ENCODE measurements around the gene SLCO4C1.

The SLCO4C1 gene

DNA sequence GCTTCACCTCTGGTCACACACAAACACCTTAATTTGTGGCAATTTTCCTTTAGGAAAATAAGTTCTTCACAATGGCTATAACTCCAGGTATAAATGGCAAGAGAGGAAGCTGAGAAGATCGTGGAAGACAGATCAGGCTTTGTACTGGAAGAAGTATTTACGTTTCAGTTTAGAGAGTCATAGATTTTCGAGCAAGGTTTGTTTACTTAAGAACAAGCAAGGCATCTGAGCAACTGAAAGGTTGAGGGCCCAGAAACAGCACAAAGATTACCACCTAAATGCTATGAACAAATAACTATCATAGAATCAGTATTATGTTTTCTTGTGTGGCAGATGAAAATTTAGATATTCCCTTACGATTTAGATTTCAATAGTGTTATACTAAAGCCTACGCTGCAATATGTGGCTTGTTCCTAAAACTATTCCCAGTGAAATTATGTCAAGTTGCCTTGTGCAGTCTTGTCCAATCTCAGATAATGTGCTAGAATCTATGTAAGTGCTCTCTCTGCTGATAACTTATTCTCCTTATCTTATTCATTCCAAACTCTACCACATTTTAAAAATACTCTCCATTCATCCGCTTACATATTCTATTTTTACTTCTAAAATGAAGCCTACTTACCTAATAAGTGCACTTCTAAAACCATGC is 6.7 kb downstream of the SLCO4C1 start:
- Histone ChIP-seq H3K9me3 (ENCODE audit: insufficient read depth, low read length) (no peaks in the 10 kb centered on the region), H3K27me3 (ENCODE audit: insufficient read depth, insufficient read length) (no peaks in the 10 kb centered on the region), H3K36me3 (ENCODE audit: insufficient read depth, insufficient read length, low read length) (no peaks in the 10 kb centered on the region), H3K4me3 (ENCODE audit: insufficient read length, low read depth) (no peak overlapping the region), H3K9ac (ENCODE audit: insufficient read length, low read depth) (no peak overlapping the region), H3K4me1 (ENCODE audit: insufficient read depth, insufficient read length) (no peaks in the 10 kb centered on the region)
- DNase-seq (ENCODE audit: low read depth, low spot score): no peak
- TF ChIP-seq YY1 (IDR thresholded peaks at IDR 0.05; ENCODE audit: insufficient read depth, insufficient read length) (no peak), ZNF274 (IDR thresholded peaks at IDR 0.05; ENCODE audit: low read depth, low read length) (no peak)

DNA sequence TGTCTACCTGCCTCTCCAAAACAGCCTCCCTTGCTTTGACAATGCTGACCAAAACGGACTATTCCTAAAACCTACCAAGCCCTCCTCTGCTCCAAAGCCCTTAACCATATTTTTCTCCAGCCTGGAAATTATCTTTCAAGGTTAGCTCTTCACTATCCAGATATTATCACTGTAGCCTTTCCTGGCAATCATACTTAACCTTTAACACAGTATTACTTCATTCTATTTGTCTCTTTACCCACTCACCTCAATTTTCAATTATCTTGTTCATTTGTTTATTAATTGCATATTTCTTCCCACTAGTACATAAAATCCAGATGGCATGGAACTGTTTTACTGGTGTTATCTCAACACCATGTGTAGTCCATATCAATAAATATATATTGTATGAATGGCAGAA is 7.5 kb downstream of the SLCO4C1 start:
- Histone ChIP-seq H3K9me3 (ENCODE audit: insufficient read depth, low read length) (no peaks in the 10 kb centered on the region), H3K27me3 (ENCODE audit: insufficient read depth, insufficient read length) (no peaks in the 10 kb centered on the region), H3K9ac (ENCODE audit: insufficient read length, low read depth) (no peak overlapping the region), H3K36me3 (ENCODE audit: insufficient read depth, insufficient read length, low read length) (no peaks in the 10 kb centered on the region), H3K4me3 (ENCODE audit: insufficient read length, low read depth) (no peak overlapping the region), H3K4me1 (ENCODE audit: insufficient read depth, insufficient read length) (no peaks in the 10 kb centered on the region)
- DNase-seq (ENCODE audit: low read depth, low spot score): no peak
- TF ChIP-seq SUZ12 (IDR thresholded peaks at IDR 0.05; ENCODE audit: extremely low read depth, insufficient read depth, insufficient read length): no peak
- no peak for TF ChIP-seq ZNF274 (IDR thresholded peaks at IDR 0.05; ENCODE audit: low read depth, low read length)
- TF ChIP-seq YY1 (IDR thresholded peaks at IDR 0.05; ENCODE audit: insufficient read depth, insufficient read length): no peak

DNA sequence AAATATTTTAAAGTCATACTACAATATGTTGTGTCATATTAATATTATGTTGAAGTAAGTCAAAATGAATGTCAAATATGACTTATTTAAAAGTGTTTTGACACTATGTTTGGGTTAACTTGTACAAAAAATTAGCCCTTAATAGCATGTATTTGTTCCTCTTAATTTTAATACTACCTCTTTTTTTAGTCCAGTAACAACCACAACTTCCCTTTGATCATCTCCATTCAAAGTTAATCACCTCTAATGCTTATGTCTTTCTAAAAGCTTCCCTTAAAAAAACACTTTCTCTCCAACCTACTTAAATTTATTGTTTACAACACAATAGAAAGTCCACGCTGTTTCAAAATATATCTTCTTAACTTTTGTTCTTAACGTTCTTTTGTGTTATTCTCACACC is 9.6 kb downstream of the SLCO4C1 start:
- no peaks in the 10 kb centered on the region for H3K27me3 ChIP-seq (ENCODE audit: insufficient read depth, insufficient read length)
- H3K4me1 ChIP-seq (ENCODE audit: insufficient read depth, insufficient read length): no peaks in the 10 kb centered on the region
- DNase-seq (ENCODE audit: low read depth, low spot score): no peak
- TF ChIP-seq SUZ12 (IDR thresholded peaks at IDR 0.05; ENCODE audit: extremely low read depth, insufficient read depth, insufficient read length) (no peak), YY1 (IDR thresholded peaks at IDR 0.05; ENCODE audit: insufficient read depth, insufficient read length) (no peak), ZNF274 (IDR thresholded peaks at IDR 0.05; ENCODE audit: low read depth, low read length) (no peak)
- no peaks in the 10 kb centered on the region for H3K36me3 ChIP-seq (ENCODE audit: insufficient read depth, insufficient read length, low read length)
- H3K9ac ChIP-seq (ENCODE audit: insufficient read length, low read depth): no peak overlapping the region
- H3K9me3 ChIP-seq (ENCODE audit: insufficient read depth, low read length): no peaks in the 10 kb centered on the region
- H3K4me3 ChIP-seq (ENCODE audit: insufficient read length, low read depth): no peak overlapping the region

DNA sequence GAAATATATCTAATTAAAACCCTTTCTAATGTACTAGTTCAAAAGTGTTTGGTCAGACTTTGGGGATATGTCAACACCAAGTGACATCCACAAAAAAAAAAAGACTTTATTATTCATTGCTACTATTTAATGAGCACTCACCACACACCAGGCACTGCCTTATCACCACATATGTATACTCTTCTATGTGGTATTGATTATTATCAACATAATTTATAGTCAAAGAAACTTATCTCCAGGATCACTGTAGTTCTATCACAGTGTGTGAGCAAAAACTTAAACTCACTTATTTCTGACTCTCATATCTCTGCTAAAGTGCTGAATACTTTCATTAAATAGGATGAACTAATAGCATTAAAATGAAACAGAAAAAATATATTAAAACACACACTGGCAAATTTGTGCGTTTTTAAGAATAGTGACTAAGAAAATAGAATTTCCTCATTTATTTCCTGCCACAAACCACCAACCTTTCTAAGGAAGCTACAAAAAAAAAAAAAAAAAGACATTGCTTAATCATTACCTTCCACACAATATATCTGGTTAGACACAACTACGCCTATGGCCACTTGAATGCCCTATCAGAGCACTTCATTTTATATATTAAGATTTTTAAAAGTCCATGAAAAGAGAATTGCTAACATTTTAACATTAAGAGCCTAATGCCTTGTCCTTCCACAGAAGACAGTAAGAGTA is 12.8 kb downstream of the SLCO4C1 start:
- no peak overlapping the region for H3K4me3 ChIP-seq (ENCODE audit: insufficient read length, low read depth)
- no peak overlapping the region for H3K9ac ChIP-seq (ENCODE audit: insufficient read length, low read depth)
- H3K9me3 ChIP-seq (ENCODE audit: insufficient read depth, low read length): no peaks in the 10 kb centered on the region
- H3K4me1 ChIP-seq (ENCODE audit: insufficient read depth, insufficient read length): no peaks in the 10 kb centered on the region
- no peak for DNase-seq (ENCODE audit: low read depth, low spot score)
- no peak for TF ChIP-seq YY1 (IDR thresholded peaks at IDR 0.05; ENCODE audit: insufficient read depth, insufficient read length)
- TF ChIP-seq ZNF274 (IDR thresholded peaks at IDR 0.05; ENCODE audit: low read depth, low read length): no peak
- TF ChIP-seq SUZ12 (IDR thresholded peaks at IDR 0.05; ENCODE audit: extremely low read depth, insufficient read depth, insufficient read length): no peak
- H3K36me3 ChIP-seq (ENCODE audit: insufficient read depth, insufficient read length, low read length): no peaks in the 10 kb centered on the region
- H3K27me3 ChIP-seq (ENCODE audit: insufficient read depth, insufficient read length): no peaks in the 10 kb centered on the region

DNA sequence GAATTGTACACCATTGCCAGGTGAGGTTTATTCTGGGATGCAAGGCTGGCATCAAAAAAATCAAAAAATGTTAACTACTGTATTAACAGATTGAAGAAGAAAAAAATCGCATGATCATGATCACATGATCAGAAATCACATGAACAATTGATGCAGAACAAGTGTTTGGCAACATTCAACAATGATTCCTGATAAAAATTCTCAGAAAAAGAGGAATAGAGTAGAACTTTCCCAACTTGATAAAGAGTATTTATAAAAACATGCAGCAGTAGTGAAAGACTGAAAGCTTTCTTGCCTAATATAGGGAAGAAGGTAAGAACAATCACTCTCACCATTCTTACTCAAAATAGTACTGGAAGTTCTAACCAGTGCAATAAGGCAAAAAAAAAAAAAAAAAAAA is 16.4 kb downstream of the SLCO4C1 start:
- TF ChIP-seq YY1 (IDR thresholded peaks at IDR 0.05; ENCODE audit: insufficient read depth, insufficient read length) (no peak), ZNF274 (IDR thresholded peaks at IDR 0.05; ENCODE audit: low read depth, low read length) (no peak), SUZ12 (IDR thresholded peaks at IDR 0.05; ENCODE audit: extremely low read depth, insufficient read depth, insufficient read length) (no peak)
- Histone ChIP-seq H3K27me3 (ENCODE audit: insufficient read depth, insufficient read length) (no peaks in the 10 kb centered on the region), H3K4me1 (ENCODE audit: insufficient read depth, insufficient read length) (no peaks in the 10 kb centered on the region), H3K36me3 (ENCODE audit: insufficient read depth, insufficient read length, low read length) (no peaks in the 10 kb centered on the region), H3K4me3 (ENCODE audit: insufficient read length, low read depth) (no peak overlapping the region), H3K9ac (ENCODE audit: insufficient read length, low read depth) (no peak overlapping the region), H3K9me3 (ENCODE audit: insufficient read depth, low read length) (no peaks in the 10 kb centered on the region)
- no peak for DNase-seq (ENCODE audit: low read depth, low spot score)

DNA sequence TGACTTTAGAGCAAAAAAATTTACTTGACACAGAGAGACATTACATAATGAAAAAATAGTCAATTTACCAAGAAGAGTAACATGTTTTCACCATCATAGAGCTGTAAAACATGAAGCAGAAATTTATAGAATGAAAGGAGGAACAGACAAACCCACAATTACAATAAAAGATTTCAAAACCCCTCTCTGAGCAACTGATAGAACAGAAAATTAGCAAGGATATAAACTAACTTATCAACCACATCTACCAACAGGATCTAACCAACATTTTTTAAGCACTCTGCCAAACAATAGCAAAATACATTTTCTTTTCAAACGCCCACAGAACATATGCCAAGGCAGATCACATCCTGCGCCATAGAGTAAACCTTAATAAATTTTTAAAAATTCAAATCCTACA is 17.9 kb downstream of the SLCO4C1 start:
- Histone ChIP-seq H3K36me3 (ENCODE audit: insufficient read depth, insufficient read length, low read length) (no peaks in the 10 kb centered on the region), H3K9ac (ENCODE audit: insufficient read length, low read depth) (no peak overlapping the region), H3K4me1 (ENCODE audit: insufficient read depth, insufficient read length) (no peaks in the 10 kb centered on the region), H3K4me3 (ENCODE audit: insufficient read length, low read depth) (no peak overlapping the region), H3K27me3 (ENCODE audit: insufficient read depth, insufficient read length) (no peaks in the 10 kb centered on the region), H3K9me3 (ENCODE audit: insufficient read depth, low read length) (no peaks in the 10 kb centered on the region)
- TF ChIP-seq SUZ12 (IDR thresholded peaks at IDR 0.05; ENCODE audit: extremely low read depth, insufficient read depth, insufficient read length) (no peak), YY1 (IDR thresholded peaks at IDR 0.05; ENCODE audit: insufficient read depth, insufficient read length) (no peak), ZNF274 (IDR thresholded peaks at IDR 0.05; ENCODE audit: low read depth, low read length) (no peak)
- no peak for DNase-seq (ENCODE audit: low read depth, low spot score)

DNA sequence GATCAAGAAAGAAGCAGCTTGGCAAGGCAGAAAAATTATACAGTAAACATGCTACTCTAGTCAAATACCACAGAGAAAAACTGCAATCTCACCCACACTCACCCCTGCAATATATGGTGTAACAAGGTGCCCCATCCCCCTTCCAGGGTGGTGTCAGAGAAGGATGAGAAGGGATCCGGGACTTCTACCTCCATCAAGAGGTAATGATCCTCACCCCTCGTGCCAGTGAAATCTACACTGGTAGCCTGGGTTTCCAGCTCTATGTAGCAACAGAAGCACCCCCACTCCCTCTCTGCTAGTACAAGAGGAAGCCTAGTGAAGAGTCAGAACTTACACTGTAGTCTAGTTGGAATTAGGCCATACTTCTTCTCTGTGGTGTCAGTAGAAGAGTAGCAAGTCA is 18.9 kb downstream of the SLCO4C1 start:
- no peaks in the 10 kb centered on the region for H3K36me3 ChIP-seq (ENCODE audit: insufficient read depth, insufficient read length, low read length)
- H3K4me3 ChIP-seq (ENCODE audit: insufficient read length, low read depth): no peak overlapping the region
- no peak overlapping the region for H3K9ac ChIP-seq (ENCODE audit: insufficient read length, low read depth)
- H3K9me3 ChIP-seq (ENCODE audit: insufficient read depth, low read length): no peaks in the 10 kb centered on the region
- no peak for TF ChIP-seq SUZ12 (IDR thresholded peaks at IDR 0.05; ENCODE audit: extremely low read depth, insufficient read depth, insufficient read length)
- no peak for TF ChIP-seq YY1 (IDR thresholded peaks at IDR 0.05; ENCODE audit: insufficient read depth, insufficient read length)
- TF ChIP-seq ZNF274 (IDR thresholded peaks at IDR 0.05; ENCODE audit: low read depth, low read length): no peak
- no peaks in the 10 kb centered on the region for H3K27me3 ChIP-seq (ENCODE audit: insufficient read depth, insufficient read length)
- DNase-seq (ENCODE audit: low read depth, low spot score): no peak
- H3K4me1 ChIP-seq (ENCODE audit: insufficient read depth, insufficient read length): no peaks in the 10 kb centered on the region
